BJ (cell line): ENCODE data around the gene CRACR2B. TPM values are rescaled to one million over a fixed set of nuclear protein-coding genes. Genes with fewer than 3 reads are reported as not detected.

Experiments
- CTCF ChIA-PET: fragments of 350-600 bp; formaldehyde crosslinking; extraction: SDS; loops from one replicate; lab custom pipeline; 2021; ENCODE audit warnings: antibody characterized with exemption, inconsistent platforms; lab: Yijun Ruan, JAX
- POLR2A ChIA-PET: fragments of 300-600 bp; sonication (Branson Sonifier 250); formaldehyde crosslinking; extraction: SDS; loops from one replicate; lab custom pipeline; 2021; ENCODE audit warnings: antibody characterized with exemption; lab: Charles Lee
- DNase-seq: peaks from one replicate; pipeline ENCODE4 v3.0.0-alpha.2; 2011; ENCODE audit warnings: low read depth
- H3K27me3 ChIP-seq: 2 replicates; pipeline ENCODE4 v1.6.0; 2011; ENCODE audit warnings: low read length; ENCODE audit not compliant: control insufficient read depth, insufficient read depth
- H3K36me3 ChIP-seq: 2 replicates; pipeline ENCODE4 v1.5.1; 2011; ENCODE audit warnings: low read length; ENCODE audit not compliant: control insufficient read depth, insufficient read depth
- H3K4me3 ChIP-seq: 2 replicates; pipeline ENCODE4 v1.5.1; 2011; ENCODE audit warnings: low read depth, mild to moderate bottlenecking, control low read depth, low read length
- polyA plus RNA-seq: library from polyadenylated mRNA; depleted of rRNA; stranded (reverse); fragments of >200 nt; gene quantifications from 2 replicates; pipeline ENCODE4 v1.2.3, GENCODE V29; 2011; rRNA removed
- small RNA-seq: library from RNA; depleted of rRNA; stranded (forward); fragments of <200 nt; gene quantifications from one replicate; pipeline ENCODE3, GENCODE V24; 2012; ENCODE audit warnings: low replicate concordance, low read depth; ENCODE audit not compliant: insufficient read length
- TF ChIP-seq, protein P1 (sequence below): IDR thresholded peaks from 2 replicates; pipeline ENCODE4 v1.5.1; 2011; ENCODE audit warnings: low read depth, mild to moderate bottlenecking, control low read depth, inconsistent platforms, low read length, moderate library complexity; ENCODE audit not compliant: insufficient read depth

Gene CRACR2B
- polyA plus RNA-seq, 1 experiment: 0.16 TPM

DNA sequence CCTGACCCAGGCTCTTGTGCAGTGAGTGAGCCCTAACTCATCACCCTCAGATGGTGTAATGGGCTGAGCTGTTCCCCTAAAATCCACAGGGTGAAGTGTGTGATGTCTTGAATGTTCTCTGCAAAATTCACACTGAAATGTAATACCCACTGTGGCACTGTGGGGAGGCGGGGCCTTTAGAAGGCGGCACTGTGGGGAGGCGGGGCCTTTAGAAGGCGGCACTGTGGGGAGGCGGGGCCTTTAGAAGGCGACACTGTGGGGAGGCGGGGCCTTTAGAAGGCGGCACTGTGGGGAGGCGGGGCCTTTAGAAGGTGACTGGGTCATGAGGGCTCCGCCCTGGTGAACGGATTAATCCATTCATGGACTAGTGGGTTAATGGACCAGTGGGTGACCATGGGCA is 49.8 kb downstream of the CRACR2B start:
- Histone ChIP-seq H3K27me3 (no peaks in the 10 kb centered on the region), H3K36me3 (peaks cover 3% of the 10 kb centered on the region; the same call in 1 of the 2 replicates), H3K4me3 (no peak overlapping the region)
- DNase-seq: no peak
- CTCF ChIA-PET: interaction anchor here (0.9 kb wide), 1 partner anchor 29 kb away, joined by 3 read pairs; no protein-coding TSS in a partner anchor
- TF ChIP-seq, protein P1, sequence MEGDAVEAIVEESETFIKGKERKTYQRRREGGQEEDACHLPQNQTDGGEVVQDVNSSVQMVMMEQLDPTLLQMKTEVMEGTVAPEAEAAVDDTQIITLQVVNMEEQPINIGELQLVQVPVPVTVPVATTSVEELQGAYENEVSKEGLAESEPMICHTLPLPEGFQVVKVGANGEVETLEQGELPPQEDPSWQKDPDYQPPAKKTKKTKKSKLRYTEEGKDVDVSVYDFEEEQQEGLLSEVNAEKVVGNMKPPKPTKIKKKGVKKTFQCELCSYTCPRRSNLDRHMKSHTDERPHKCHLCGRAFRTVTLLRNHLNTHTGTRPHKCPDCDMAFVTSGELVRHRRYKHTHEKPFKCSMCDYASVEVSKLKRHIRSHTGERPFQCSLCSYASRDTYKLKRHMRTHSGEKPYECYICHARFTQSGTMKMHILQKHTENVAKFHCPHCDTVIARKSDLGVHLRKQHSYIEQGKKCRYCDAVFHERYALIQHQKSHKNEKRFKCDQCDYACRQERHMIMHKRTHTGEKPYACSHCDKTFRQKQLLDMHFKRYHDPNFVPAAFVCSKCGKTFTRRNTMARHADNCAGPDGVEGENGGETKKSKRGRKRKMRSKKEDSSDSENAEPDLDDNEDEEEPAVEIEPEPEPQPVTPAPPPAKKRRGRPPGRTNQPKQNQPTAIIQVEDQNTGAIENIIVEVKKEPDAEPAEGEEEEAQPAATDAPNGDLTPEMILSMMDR: no peak
- POLR2A ChIA-PET: no interaction called here

DNA sequence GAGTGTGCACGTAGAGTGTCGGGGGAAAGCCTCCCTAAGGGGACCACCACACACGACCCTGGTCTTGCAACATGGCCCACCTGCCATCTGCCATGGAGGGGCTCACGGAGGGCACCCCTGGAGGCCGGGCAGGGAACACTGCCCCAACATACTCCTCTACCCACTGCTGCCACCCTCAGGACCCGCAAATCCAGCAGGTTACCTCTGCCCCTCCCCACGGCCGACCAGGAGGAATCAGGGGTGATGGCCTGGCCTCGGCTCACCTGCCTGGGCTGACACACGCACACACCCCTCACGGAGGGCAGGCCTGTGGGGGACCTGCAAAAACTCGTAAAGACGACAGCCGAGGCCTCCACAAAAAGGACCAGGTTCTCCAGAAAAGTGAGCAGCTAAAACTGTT is 52.7 kb downstream of the CRACR2B start:
- Histone ChIP-seq H3K4me3 (no peak overlapping the region), H3K36me3 (peaks cover 6% of the 10 kb centered on the region; the same call in 1 of the 2 replicates), H3K27me3 (no peaks in the 10 kb centered on the region)
- TF ChIP-seq, protein P1: no peak
- POLR2A ChIA-PET: no interaction called here
- no peak for DNase-seq
- CTCF ChIA-PET: no interaction called here

Small RNA genes lying within 50 kb of the gene (small RNA-seq; reads per million reads assigned to genes)
- gene SNORA52: not detected

Other genes starting within 250 kb of the CRACR2B start
- gene IRF7, start 212.0 kb upstream of the CRACR2B start, polyA plus RNA-seq: 4.2 and 6.1 TPM in 2 replicates
- gene CDHR5, start 203.0 kb upstream of the CRACR2B start, polyA plus RNA-seq: not detected in 2 replicates
- gene SCT, start 200.7 kb upstream of the CRACR2B start, polyA plus RNA-seq: not detected in 2 replicates
- not detected in 2 replicates for gene DRD4, start 190.7 kb upstream of the CRACR2B start, polyA plus RNA-seq
- gene DEAF1, start 132.7 kb upstream of the CRACR2B start, polyA plus RNA-seq: 18.5 and 27.7 TPM in 2 replicates
- gene TMEM80, start 132.1 kb upstream of the CRACR2B start, polyA plus RNA-seq: 19.5 and 21.7 TPM in 2 replicates
- 27.6 and 44.4 TPM in 2 replicates for gene EPS8L2, start 121.7 kb upstream of the CRACR2B start, polyA plus RNA-seq
- gene TALDO1, start 80.5 kb upstream of the CRACR2B start, polyA plus RNA-seq: 209 and 278 TPM in 2 replicates
- 14.5 and 37.9 TPM in 2 replicates for gene GATD1, start 50.4 kb upstream of the CRACR2B start, polyA plus RNA-seq
- gene CEND1, start 37.8 kb upstream of the CRACR2B start, polyA plus RNA-seq: 0.23 and 0.25 TPM in 2 replicates
- 12.4 and 25.5 TPM in 2 replicates for gene SLC25A22, start 29.6 kb upstream of the CRACR2B start, polyA plus RNA-seq
- gene PIDD1, start 22.7 kb upstream of the CRACR2B start, polyA plus RNA-seq: 6.8 and 11.2 TPM in 2 replicates
- gene RPLP2, start 18.0 kb upstream of the CRACR2B start, polyA plus RNA-seq: 1,103 and 1,199 TPM in 2 replicates
- 32.0 and 53.1 TPM in 2 replicates for gene PNPLA2, start 9.0 kb upstream of the CRACR2B start, polyA plus RNA-seq
- 1,448 and 2,262 TPM in 2 replicates for gene CD151, start 5.0 kb downstream of the CRACR2B start, polyA plus RNA-seq
- 308 and 734 TPM in 2 replicates for gene POLR2L, start 14.6 kb downstream of the CRACR2B start, polyA plus RNA-seq
- gene TSPAN4, start 14.9 kb downstream of the CRACR2B start, polyA plus RNA-seq: 145 and 295 TPM in 2 replicates
- 122 and 178 TPM in 2 replicates for gene CHID1, start 82.9 kb downstream of the CRACR2B start, polyA plus RNA-seq
- 53.3 and 76.5 TPM in 2 replicates for gene AP2A2, start 98.0 kb downstream of the CRACR2B start, polyA plus RNA-seq
- gene MUC6, start 208.8 kb downstream of the CRACR2B start, polyA plus RNA-seq: not detected in 2 replicates
- not detected in 2 replicates for gene MUC2, start 247.0 kb downstream of the CRACR2B start, polyA plus RNA-seq